ENCODE measurements around the gene RAB3D.

DNA sequence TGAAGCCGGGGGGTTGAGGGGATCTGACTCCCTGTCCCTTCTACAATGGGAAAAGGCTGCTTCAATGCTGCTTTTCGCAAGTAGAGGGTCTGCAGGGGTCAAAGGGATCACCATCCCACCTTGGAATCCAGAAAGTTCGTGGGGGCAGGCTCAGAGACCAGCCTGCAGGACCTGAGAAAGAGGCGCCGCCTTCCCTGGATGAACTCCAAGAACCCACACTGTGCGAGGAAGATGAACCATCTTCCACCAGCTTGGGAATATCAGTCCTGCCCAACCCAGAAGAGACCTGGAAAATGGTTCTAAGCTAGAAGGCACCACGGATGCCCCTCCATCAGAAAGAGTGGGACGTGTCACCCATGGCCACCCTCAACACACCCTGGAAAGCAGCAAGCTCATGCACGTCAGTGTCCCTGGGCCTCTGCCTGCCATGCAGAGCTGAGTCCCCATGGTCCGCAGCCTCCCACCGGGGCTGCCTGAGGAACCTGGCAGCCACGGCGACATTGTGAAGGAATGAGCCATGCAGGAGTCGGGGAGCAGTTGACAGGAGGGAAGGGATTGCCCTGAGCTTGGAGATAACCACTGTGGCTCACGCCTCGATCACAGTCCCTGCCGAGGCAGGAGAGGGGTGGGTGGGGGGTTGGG is 14.6 kb downstream of the RAB3D start:
- TF ChIP-seq, protein P1, sequence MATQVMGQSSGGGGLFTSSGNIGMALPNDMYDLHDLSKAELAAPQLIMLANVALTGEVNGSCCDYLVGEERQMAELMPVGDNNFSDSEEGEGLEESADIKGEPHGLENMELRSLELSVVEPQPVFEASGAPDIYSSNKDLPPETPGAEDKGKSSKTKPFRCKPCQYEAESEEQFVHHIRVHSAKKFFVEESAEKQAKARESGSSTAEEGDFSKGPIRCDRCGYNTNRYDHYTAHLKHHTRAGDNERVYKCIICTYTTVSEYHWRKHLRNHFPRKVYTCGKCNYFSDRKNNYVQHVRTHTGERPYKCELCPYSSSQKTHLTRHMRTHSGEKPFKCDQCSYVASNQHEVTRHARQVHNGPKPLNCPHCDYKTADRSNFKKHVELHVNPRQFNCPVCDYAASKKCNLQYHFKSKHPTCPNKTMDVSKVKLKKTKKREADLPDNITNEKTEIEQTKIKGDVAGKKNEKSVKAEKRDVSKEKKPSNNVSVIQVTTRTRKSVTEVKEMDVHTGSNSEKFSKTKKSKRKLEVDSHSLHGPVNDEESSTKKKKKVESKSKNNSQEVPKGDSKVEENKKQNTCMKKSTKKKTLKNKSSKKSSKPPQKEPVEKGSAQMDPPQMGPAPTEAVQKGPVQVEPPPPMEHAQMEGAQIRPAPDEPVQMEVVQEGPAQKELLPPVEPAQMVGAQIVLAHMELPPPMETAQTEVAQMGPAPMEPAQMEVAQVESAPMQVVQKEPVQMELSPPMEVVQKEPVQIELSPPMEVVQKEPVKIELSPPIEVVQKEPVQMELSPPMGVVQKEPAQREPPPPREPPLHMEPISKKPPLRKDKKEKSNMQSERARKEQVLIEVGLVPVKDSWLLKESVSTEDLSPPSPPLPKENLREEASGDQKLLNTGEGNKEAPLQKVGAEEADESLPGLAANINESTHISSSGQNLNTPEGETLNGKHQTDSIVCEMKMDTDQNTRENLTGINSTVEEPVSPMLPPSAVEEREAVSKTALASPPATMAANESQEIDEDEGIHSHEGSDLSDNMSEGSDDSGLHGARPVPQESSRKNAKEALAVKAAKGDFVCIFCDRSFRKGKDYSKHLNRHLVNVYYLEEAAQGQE (tag by site-specific recombination; IDR thresholded peaks at IDR 0.05): no peak
- TF ChIP-seq SP2 (tag by site-specific recombination; IDR thresholded peaks at IDR 0.05): no peak
- TF ChIP-seq, protein P2, sequence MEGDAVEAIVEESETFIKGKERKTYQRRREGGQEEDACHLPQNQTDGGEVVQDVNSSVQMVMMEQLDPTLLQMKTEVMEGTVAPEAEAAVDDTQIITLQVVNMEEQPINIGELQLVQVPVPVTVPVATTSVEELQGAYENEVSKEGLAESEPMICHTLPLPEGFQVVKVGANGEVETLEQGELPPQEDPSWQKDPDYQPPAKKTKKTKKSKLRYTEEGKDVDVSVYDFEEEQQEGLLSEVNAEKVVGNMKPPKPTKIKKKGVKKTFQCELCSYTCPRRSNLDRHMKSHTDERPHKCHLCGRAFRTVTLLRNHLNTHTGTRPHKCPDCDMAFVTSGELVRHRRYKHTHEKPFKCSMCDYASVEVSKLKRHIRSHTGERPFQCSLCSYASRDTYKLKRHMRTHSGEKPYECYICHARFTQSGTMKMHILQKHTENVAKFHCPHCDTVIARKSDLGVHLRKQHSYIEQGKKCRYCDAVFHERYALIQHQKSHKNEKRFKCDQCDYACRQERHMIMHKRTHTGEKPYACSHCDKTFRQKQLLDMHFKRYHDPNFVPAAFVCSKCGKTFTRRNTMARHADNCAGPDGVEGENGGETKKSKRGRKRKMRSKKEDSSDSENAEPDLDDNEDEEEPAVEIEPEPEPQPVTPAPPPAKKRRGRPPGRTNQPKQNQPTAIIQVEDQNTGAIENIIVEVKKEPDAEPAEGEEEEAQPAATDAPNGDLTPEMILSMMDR (tag by site-specific recombination; IDR thresholded peaks at IDR 0.05): no peak
- no peak for TF ChIP-seq ZNF747 (tag by site-specific recombination; IDR thresholded peaks at IDR 0.05)
